Central memory CD8-positive, alpha-beta T cell (primary cell): ENCODE measurements around the gene ITGA11.

Source experiments
- ATAC-seq: fragments of 150-1000 bp; cut with Tn5 transposase; replicated peaks from 2 replicates; pipeline ENCODE4 v1.10.0; 2022; ENCODE audit warnings: mild to moderate bottlenecking, moderate FRiP score, moderate number of reproducible peaks; ENCODE audit not compliant: poor library complexity, severe bottlenecking; ENCODE audit errors: extremely low read depth
- DNase-seq, 2 donors: peaks; one replicate each; pipeline ENCODE4 v3.0.0; 2021; ENCODE audit warnings: low spot score in 2 of 2
- H3K27ac Mint-ChIP-seq: one replicate; pipeline ENCODE4 v1.8.0; 2022; ENCODE audit warnings: low read depth, mild to moderate bottlenecking, moderate library complexity, mixed read lengths
- H3K27me3 Mint-ChIP-seq: one replicate; pipeline ENCODE4 v1.8.0; 2022; ENCODE audit warnings: mixed read lengths
- H3K36me3 Mint-ChIP-seq: one replicate; pipeline ENCODE4 v1.8.0; 2022; ENCODE audit warnings: mild to moderate bottlenecking, moderate library complexity, mixed read lengths; ENCODE audit not compliant: insufficient read depth
- H3K4me1 Mint-ChIP-seq: one replicate; pipeline ENCODE4 v1.8.0; 2022; ENCODE audit warnings: mixed read lengths
- H3K4me3 Mint-ChIP-seq: one replicate; pipeline ENCODE4 v1.8.0; 2022; ENCODE audit warnings: mild to moderate bottlenecking, moderate library complexity, mixed read lengths
- H3K9me3 Mint-ChIP-seq: one replicate; pipeline ENCODE4 v1.8.0; 2022; ENCODE audit warnings: mixed read lengths

The ITGA11 gene

DNA sequence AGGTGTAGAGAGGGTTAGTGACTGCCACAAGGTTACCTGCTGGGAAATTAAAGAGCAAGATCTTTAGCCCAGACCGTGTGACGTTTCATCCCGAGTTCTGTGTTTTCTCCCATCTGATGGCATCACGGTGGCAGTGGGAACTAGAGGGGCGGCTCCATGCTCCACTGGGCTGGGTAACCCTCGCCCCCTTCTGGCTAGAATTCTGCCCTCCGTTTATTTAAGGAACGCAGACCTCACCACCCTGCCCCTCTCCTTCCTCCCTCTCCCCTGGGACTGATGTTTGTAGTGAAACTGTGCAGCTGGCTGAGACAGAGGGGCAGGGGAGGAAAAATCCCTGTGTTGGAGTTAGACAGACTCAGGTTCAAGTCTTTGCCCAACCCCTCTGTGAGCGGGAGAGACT, 65.6 kb downstream of the ITGA11 start:
- H3K4me1 Mint-ChIP-seq = no peaks in the 10 kb centered on the region
- no peak for ATAC-seq
- no peaks in the 10 kb centered on the region for H3K9me3 Mint-ChIP-seq
- no peak for DNase-seq
- H3K27ac Mint-ChIP-seq = no peak overlapping the region
- no peak overlapping the region for H3K4me3 Mint-ChIP-seq
- no peaks in the 10 kb centered on the region for H3K36me3 Mint-ChIP-seq
- peaks cover 35% of the 10 kb centered on the region for H3K27me3 Mint-ChIP-seq

DNA sequence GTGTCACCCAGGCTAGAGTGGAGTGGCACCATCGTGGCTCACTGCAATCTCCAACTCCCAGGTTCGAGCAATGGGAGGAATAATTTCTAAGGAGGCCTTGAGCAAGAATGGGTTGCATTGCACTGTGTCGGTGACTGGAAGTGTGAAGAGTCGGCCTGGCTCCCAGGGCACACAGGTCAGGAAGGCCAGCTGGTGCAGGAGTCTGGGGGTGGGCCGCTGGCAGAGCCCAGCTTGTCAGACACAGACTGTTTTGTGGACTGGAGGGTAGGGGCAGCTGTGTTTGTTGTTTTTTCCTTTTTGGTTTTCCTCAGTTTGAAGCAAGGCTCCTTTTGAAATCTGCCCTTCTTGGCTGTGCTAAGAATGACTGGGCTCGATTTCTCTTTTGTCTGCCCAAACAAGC, 66.2 kb downstream of the ITGA11 start:
- Mint-ChIP-seq H3K27me3 (peaks cover 35% of the 10 kb centered on the region), H3K4me3 (no peak overlapping the region), H3K27ac (no peak overlapping the region), H3K9me3 (no peaks in the 10 kb centered on the region), H3K36me3 (no peaks in the 10 kb centered on the region), H3K4me1 (no peaks in the 10 kb centered on the region)
- no peak for DNase-seq
- ATAC-seq = no peak

DNA sequence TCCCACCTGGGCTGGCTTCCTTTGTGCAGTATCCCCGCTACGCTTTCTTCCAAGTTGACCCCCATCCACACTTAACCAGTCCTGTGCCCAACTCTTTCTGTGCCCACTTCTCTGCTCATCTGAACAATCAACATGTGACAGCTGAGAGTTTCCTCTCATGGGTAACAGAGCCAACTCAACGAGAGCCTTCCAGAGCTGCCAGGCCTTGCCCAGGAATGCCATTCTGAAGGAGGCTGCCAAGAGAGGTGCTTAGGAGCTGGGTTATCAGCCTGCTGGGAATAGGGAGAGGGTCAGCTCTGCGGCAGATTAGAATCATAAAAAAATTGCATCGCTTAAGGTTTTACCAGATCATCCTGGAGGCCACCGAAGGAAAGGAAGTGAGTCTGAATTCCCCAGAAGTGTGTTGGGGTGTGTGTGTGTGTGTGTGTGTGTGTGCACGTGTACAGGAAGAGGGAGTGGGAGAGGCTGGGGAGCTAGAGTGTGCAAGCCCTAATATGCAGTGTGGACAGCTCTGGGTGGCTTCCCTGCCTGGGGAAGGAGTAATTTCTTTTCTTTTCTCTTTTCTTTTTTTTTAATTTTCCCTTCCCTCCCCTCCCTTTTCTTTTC, 66.7 kb downstream of the ITGA11 start:
- H3K4me3 Mint-ChIP-seq = no peak overlapping the region
- H3K27me3 Mint-ChIP-seq = peaks cover 30% of the 10 kb centered on the region
- no peaks in the 10 kb centered on the region for H3K36me3 Mint-ChIP-seq
- no peak for ATAC-seq
- no peak for DNase-seq
- no peaks in the 10 kb centered on the region for H3K4me1 Mint-ChIP-seq
- no peak overlapping the region for H3K27ac Mint-ChIP-seq
- no peaks in the 10 kb centered on the region for H3K9me3 Mint-ChIP-seq

DNA sequence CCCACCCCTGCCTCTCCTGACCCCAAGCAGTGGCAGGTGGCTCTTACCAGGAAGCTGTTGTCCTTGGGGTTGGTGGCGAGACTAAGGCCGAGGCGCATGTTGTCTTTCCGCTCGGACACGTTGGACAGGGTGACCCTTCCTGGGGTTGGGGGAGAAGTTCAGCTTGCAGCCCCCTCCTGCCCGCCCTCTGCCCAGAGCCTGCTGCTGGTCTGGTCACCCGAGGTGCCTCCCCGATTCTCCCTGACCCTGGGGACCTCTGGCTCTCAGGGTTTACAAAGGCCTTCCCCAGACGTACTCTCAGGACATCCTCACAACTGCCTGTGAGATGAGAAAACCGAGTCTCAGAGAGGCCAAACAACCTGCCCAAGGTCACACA, 67.3 kb downstream of the ITGA11 start:
- no peak for ATAC-seq

DNA sequence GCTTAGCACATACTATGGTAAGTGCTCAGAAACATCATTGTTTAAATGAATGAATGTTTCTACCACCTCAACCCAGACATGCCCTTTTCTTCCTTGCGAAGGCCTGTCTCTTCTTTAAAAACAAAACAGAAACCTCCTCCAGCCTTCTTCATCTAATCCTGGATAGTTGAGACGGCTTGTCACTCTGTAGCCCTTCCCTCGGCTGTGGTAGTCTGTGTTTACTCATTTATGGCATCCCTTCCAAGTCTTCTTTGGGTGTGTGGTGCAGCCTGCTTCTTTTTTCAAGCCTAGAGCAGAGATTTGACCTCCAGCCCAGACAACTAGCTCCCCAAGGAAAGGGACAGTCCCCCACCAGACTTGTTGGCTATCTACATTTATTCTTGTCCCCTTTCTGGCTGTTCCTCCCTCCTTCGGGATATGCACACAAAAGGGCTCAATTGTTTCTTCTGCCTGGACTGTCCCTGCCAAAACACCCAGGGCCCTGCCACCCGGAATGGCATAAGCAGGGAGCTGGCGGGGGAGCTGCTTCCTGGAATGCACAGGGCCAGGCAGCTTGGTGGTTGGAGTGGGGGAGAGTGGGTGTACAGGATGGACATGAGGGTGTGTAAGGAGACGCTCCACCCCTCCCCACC, 67.8 kb downstream of the ITGA11 start:
- no peaks in the 10 kb centered on the region for H3K9me3 Mint-ChIP-seq
- peaks cover 19% of the 10 kb centered on the region for H3K27me3 Mint-ChIP-seq
- no peak overlapping the region for H3K27ac Mint-ChIP-seq
- ATAC-seq (no peak), DNase-seq (no peak)
- H3K4me1 Mint-ChIP-seq = no peaks in the 10 kb centered on the region
- H3K4me3 Mint-ChIP-seq = no peak overlapping the region
- H3K36me3 Mint-ChIP-seq = no peaks in the 10 kb centered on the region

More for the DNA sequence above, 67.3 kb downstream of the ITGA11 start:
- peaks cover 24% of the 10 kb centered on the region for H3K27me3 Mint-ChIP-seq
- no peaks in the 10 kb centered on the region for H3K4me1 Mint-ChIP-seq
- no peak for DNase-seq
- no peak overlapping the region for H3K4me3 Mint-ChIP-seq
- no peaks in the 10 kb centered on the region for H3K36me3 Mint-ChIP-seq
- H3K9me3 Mint-ChIP-seq = no peaks in the 10 kb centered on the region
- no peak overlapping the region for H3K27ac Mint-ChIP-seq

DNA sequence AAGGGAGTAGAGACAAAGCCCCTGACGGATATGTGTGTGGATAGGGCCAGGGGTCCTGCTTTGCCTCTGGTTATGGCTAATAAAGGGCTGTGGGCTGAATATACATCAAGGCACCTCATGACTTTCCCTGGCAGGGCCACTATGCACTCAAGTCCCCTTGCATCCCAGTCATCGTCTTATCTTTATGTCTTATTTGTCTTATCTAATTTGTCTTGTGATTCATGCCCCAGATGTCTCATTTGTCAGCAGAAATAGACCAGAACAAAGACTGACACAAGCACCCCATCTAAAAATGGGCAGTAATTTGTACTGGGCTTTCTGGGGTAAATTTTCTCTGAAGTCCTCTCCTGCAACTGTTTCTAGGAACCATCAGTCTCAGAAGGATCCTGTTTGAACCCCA, 68.6 kb downstream of the ITGA11 start:
- Mint-ChIP-seq H3K9me3 (no peaks in the 10 kb centered on the region), H3K27ac (no peak overlapping the region), H3K36me3 (no peaks in the 10 kb centered on the region), H3K4me1 (no peaks in the 10 kb centered on the region), H3K27me3 (peaks cover 11% of the 10 kb centered on the region), H3K4me3 (no peak overlapping the region)
- DNase-seq (no peak), ATAC-seq (no peak)

DNA sequence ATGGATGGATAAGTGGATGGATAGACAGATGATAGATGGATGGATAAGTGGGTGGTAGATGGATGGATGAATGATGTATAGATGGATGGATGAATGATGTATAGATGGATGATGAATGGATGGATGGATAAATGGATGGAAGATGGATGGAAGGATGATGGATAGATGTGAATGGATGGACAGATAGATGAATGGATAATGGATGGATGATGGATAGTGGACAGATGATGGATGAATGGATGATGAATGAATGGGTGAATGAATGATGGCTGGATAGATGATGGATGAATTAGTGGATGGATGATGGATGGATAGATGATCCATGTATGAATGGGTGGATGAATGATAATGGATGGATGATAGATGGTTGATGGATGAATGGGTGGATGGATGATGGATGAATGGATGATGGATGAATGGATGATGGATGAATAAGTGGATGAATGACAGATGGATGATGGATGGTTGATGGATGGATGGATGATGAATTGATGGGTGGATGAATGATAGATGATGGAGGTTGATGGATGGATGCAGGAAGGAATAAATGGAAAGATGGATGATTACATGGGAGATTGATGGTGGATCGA, 69.3 kb downstream of the ITGA11 start:
- Mint-ChIP-seq H3K36me3 (no peaks in the 10 kb centered on the region), H3K9me3 (no peaks in the 10 kb centered on the region), H3K27me3 (peaks cover 8% of the 10 kb centered on the region), H3K4me3 (no peak overlapping the region), H3K27ac (no peak overlapping the region), H3K4me1 (no peaks in the 10 kb centered on the region)
- DNase-seq (no peak), ATAC-seq (no peak)

DNA sequence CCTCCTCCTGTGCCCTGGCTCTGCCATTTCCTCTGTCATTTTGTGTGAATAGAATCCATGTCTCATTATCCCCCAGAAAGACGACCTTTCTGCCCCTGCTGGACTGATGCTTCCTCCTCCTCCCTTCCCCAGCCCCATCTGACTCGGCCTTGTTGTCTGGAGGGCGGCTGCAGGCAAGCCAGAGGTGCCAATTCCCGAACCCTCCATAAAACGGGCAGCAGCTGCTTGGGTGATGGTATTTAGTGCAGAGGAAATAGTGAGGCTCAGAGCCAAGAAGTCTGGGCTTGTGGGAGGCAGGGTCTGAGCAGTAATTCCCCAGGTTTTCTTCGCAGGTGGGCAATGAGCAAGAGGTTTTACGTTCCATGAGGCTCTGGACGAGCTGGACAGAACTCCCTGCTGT, 71.2 kb downstream of the ITGA11 start:
- Mint-ChIP-seq H3K4me3 (no peak overlapping the region), H3K27ac (no peak overlapping the region), H3K36me3 (no peaks in the 10 kb centered on the region), H3K27me3 (no peaks in the 10 kb centered on the region), H3K4me1 (no peaks in the 10 kb centered on the region), H3K9me3 (no peaks in the 10 kb centered on the region)
- DNase-seq (no peak), ATAC-seq (no peak)

DNA sequence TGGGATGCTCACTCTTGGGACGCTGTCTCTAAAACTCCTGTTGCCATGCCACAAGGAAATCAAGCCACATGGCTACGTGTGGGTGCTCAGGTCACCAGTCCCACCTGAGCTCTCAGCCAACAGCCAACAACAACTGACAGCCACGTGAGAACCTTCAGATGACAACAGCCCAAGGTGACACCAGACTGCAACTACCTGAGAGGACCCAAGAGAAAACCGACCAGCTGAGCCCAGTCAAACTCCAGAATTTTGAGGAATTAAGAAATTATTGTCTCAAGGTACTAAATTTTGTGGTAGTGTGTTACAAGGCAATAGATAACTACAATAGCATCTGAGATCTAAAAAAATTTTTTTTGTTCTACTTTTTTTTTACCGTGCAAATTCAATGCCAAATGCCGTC, 75.2 kb downstream of the ITGA11 start:
- Mint-ChIP-seq H3K27me3 (no peaks in the 10 kb centered on the region), H3K27ac (no peak overlapping the region), H3K4me1 (no peaks in the 10 kb centered on the region), H3K9me3 (no peaks in the 10 kb centered on the region), H3K4me3 (no peak overlapping the region), H3K36me3 (peaks cover 2% of the 10 kb centered on the region)
- no peak for DNase-seq
- ATAC-seq = no peak

DNA sequence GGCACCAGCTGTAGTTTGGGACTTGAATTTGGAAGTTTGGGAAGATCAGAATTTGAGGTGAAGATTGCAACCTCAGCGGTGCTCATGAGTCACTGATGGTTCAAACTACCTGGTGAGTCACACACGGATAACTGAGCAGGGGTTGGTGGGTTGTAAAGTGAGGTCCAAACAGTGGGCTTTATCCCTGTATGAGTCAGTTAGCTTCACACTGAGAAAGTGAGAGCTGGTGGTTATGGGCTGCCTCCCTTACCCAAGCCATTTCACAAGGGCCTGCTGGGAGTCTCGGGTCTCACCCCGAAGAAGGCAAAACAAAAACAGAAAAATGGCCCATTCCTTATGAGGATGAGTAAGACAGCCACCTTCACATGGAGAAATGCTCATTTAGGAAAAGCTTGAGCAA, 77.0 kb downstream of the ITGA11 start:
- no peaks in the 10 kb centered on the region for H3K4me1 Mint-ChIP-seq
- no peaks in the 10 kb centered on the region for H3K9me3 Mint-ChIP-seq
- H3K27me3 Mint-ChIP-seq = no peaks in the 10 kb centered on the region
- no peak overlapping the region for H3K27ac Mint-ChIP-seq
- no peak for ATAC-seq
- peaks cover 2% of the 10 kb centered on the region for H3K36me3 Mint-ChIP-seq
- no peak for DNase-seq
- H3K4me3 Mint-ChIP-seq = no peak overlapping the region

DNA sequence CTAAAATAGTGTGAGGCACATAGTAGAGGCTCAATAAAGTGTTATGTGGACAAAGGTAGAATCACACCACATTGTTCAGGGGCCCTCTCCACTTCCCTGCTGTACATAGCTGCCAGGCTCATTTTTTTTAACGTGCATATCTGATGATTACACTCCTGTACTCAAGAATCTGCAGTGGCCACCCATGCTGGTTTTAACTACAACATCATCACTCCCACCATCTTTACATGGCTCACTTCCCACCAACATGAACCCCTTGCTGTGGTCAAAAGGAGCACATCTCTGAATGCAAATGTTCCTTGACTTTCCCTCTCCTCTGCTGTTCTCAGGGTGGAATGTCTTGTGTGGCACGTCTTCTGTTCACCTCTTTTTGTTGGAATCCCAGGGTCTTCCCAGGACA, 77.7 kb downstream of the ITGA11 start:
- Mint-ChIP-seq H3K27ac (no peak overlapping the region), H3K4me1 (no peaks in the 10 kb centered on the region), H3K27me3 (no peaks in the 10 kb centered on the region), H3K9me3 (no peaks in the 10 kb centered on the region), H3K4me3 (no peak overlapping the region), H3K36me3 (peaks cover 2% of the 10 kb centered on the region)
- DNase-seq = no peak
- no peak for ATAC-seq

DNA sequence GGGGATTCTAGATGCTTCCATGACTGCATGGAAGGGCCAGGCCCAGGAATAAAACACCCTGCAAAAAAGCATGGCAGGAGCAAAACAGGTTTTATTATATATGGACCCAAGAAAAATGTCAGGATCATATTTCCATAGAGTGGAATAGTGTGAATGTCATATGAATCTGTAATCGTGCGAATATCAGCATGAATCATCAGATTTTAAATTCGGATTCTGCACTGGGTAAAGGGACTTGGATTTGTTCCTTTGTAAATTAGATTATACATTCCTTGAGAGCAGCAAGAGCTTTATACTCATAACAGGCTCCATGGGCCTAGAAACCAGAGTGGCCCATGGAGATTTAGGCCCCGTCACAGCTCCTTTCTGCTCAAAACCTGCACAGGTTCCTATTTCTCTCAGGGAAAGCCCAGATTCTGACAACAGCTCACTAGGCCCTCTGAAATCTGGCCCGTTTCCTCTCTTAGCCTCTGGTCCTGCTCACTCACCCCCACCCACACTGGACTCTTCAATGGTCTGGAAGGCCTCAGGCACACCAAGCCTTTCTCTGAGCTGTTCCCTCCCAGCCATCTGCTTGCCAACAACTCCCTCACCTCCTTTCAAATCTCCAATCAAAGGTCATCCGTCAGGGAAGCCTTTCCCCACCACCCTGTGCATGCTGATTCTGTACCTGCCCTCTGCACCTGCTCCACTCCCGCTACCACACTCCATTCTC, 78.4 kb downstream of the ITGA11 start:
- Mint-ChIP-seq H3K4me3 (no peak overlapping the region), H3K27me3 (no peaks in the 10 kb centered on the region), H3K36me3 (peaks cover 2% of the 10 kb centered on the region), H3K9me3 (no peaks in the 10 kb centered on the region), H3K27ac (no peak overlapping the region), H3K4me1 (no peaks in the 10 kb centered on the region)
- DNase-seq = no peak
- no peak for ATAC-seq
